Testis (tissue), 3 donors: Measurements from ENCODE around the gene ZMYND10. TPM values are rescaled to one million over a fixed set of nuclear protein-coding genes. Genes with fewer than 3 reads are reported as not detected.

Experiments
- DNase-seq: peaks from one replicate; pipeline ENCODE4 v3.0.0-alpha.2; 2019
- H3K27ac ChIP-seq, 2 donors: fragments of 200-600 bp; sonication (generic); one replicate each; pipeline ENCODE4 v1.5.1; 2019
- H3K27me3 ChIP-seq: fragments of 200-600 bp; sonication (generic); one replicate; pipeline ENCODE4 v1.5.1; 2019
- H3K36me3 ChIP-seq: fragments of 200-600 bp; sonication (generic); one replicate; pipeline ENCODE4 v1.5.1; 2017; ENCODE audit warnings: low read depth; ENCODE audit errors: missing control alignments
- H3K4me1 ChIP-seq: fragments of 200-600 bp; sonication (generic); one replicate; pipeline ENCODE4 v1.5.1; 2019
- H3K4me3 ChIP-seq, 2 donors: fragments of 200-600 bp; sonication (generic); one replicate each; pipeline ENCODE4 v1.5.1; 2017 to 2019
- H3K9me3 ChIP-seq: fragments of 200-600 bp; sonication (generic); one replicate; pipeline ENCODE4 v1.5.1; 2017
- CTCF ChIP-seq, 3 experiments: fragments of 450-650 bp in 2 of 3; fragments of 200-600 bp in 1 of 3; sonication (generic) in 1 of 3; IDR thresholded peaks; one replicate each; pipeline ENCODE4 v1.5.1; 2016 to 2019; ENCODE audit warnings: antibody characterized with exemption in 3 of 3, mild to moderate bottlenecking in 2 of 3, moderate library complexity in 1 of 3
- POLR2A ChIP-seq: fragments of 450-650 bp; IDR thresholded peaks from one replicate; pipeline ENCODE4 v1.6.1; 2017; ENCODE audit warnings: antibody characterized with exemption, mild to moderate bottlenecking, moderate library complexity
- WGBS, 2 donors: methylation state at CpG; one replicate each; pipeline ENCODE4 v1.1.5; 2018; 5-methylcytosine and 5-hydroxymethylcytosine counted together
- intact Hi-C: fragments of 100-400 bp; cut with DNase I; formaldehyde crosslinking; loops from one replicate; pipeline ENCODE4 v1.15.1; 2023; ENCODE audit warnings: low total_unique reads
- polyA plus RNA-seq: library from polyadenylated mRNA; stranded (reverse); fragments of 350-450 nt; fragmentation: Illumina TruSeq; extraction: RNeasy Lipid Tissue Mini Kit (QIAGEN cat#74804); gene quantifications from one replicate; pipeline ENCODE4 v1.2.3, GENCODE V29; 2014; ENCODE audit warnings: low read depth, low replicate concordance; ENCODE audit not compliant: insufficient read depth
- total RNA-seq, 2 donors: library from RNA; depleted of rRNA; stranded (reverse); fragments of >200 nt; gene quantifications; one replicate each; pipeline ENCODE4 v1.2.3, GENCODE V29; 2016

ZMYND10 gene
- total and polyA plus RNA-seq, 3 donors from 2014 or later, result 241 to 763 (median 335) TPM

- DNase-seq, result peak; percentile 88
- intact Hi-C loops, result loop anchor here (10.0 kb wide), 1 partner anchor 180 kb away; no protein-coding TSS in a partner anchor
- Histone ChIP-seq H3K27ac (peak overlapping the region in 1 of 2 donors; percentile 51), H3K4me1 (peaks cover 7% of the 10 kb centered on the region), H3K4me3 (peak overlapping the region; percentile 45 to 60), H3K27me3 (no peaks in the 10 kb centered on the region), H3K36me3 (no peaks in the 10 kb centered on the region), H3K9me3 (no peaks in the 10 kb centered on the region)
- 0 to 7% methylated on average over 1 to 53 of the region's 53 CpGs for WGBS, 2 donors
- TF ChIP-seq CTCF (IDR thresholded peaks at IDR 0.05) (no peak), POLR2A (no peak)
Measured at GRCh38 chr3:50365080-50365841, 19.7 kb upstream of the ZMYND10 start.

- TF ChIP-seq CTCF (IDR thresholded peaks at IDR 0.05), result no peak
- no peak for TF ChIP-seq POLR2A
- no peaks in the 10 kb centered on the region for H3K9me3 ChIP-seq
- H3K36me3 ChIP-seq, result no peaks in the 10 kb centered on the region
- peaks cover 7% of the 10 kb centered on the region for H3K4me1 ChIP-seq
- 7 to 15% methylated on average over 19 to 31 of the region's 48 CpGs for WGBS, 2 donors
- DNase-seq, result no peak
- peak overlapping the region in 1 of 2 donors; percentile 51 for H3K27ac ChIP-seq
- H3K27me3 ChIP-seq, result no peaks in the 10 kb centered on the region
- H3K4me3 ChIP-seq, result peak overlapping the region; percentile 45 to 60
- intact Hi-C loops, result loop anchor here (10.0 kb wide), 1 partner anchor 180 kb away; no protein-coding TSS in a partner anchor
Measured at GRCh38 chr3:50364573-50365079, 19.1 kb upstream of the ZMYND10 start.

- intact Hi-C loops, result loop anchor here (10.0 kb wide), 1 partner anchor 185 kb away; no protein-coding TSS in a partner anchor
- Histone ChIP-seq H3K9me3 (no peaks in the 10 kb centered on the region), H3K4me3 (peak overlapping the region; percentile 89 to 95), H3K27me3 (no peaks in the 10 kb centered on the region), H3K4me1 (peaks cover 39% of the 10 kb centered on the region), H3K36me3 (no peaks in the 10 kb centered on the region), H3K27ac (no peak overlapping the region)
- WGBS, 2 donors, result 15 to 30% methylated on average over 5 to 8 of the region's 8 CpGs
- TF ChIP-seq POLR2A (no peak), CTCF (IDR thresholded peaks at IDR 0.05) (no peak)
- no peak for DNase-seq
Measured at GRCh38 chr3:50359760-50360110, 14.2 kb upstream of the ZMYND10 start.

- TF ChIP-seq POLR2A (no peak), CTCF (IDR thresholded peaks at IDR 0.05) (no peak)
- DNase-seq, result peak; percentile 100
- Histone ChIP-seq H3K4me3 (peak within 1 kb of the TSS; percentile 89 to 95), H3K4me1 (peaks cover 36% of the 10 kb centered on the region), H3K27me3 (no peaks in the 10 kb centered on the region), H3K36me3 (no peaks in the 10 kb centered on the region), H3K9me3 (no peaks in the 10 kb centered on the region), H3K27ac (peak within 1 kb of the TSS; percentile 85 to 86)
- intact Hi-C loops, result no loop called here
- WGBS, 2 donors, result 1% methylated on average over 20 to 58 of the region's 64 CpGs
Measured at GRCh38 chr3:50358911-50359759, 13.6 kb upstream of the ZMYND10 start, which contains the start of gene TMEM115. Gene TMEM115 (minus strand): TSS chr3:50359521. CDS start chr3:50359063, 458 bp downstream.
